ENCODE data around the gene RNF224.

DNA sequence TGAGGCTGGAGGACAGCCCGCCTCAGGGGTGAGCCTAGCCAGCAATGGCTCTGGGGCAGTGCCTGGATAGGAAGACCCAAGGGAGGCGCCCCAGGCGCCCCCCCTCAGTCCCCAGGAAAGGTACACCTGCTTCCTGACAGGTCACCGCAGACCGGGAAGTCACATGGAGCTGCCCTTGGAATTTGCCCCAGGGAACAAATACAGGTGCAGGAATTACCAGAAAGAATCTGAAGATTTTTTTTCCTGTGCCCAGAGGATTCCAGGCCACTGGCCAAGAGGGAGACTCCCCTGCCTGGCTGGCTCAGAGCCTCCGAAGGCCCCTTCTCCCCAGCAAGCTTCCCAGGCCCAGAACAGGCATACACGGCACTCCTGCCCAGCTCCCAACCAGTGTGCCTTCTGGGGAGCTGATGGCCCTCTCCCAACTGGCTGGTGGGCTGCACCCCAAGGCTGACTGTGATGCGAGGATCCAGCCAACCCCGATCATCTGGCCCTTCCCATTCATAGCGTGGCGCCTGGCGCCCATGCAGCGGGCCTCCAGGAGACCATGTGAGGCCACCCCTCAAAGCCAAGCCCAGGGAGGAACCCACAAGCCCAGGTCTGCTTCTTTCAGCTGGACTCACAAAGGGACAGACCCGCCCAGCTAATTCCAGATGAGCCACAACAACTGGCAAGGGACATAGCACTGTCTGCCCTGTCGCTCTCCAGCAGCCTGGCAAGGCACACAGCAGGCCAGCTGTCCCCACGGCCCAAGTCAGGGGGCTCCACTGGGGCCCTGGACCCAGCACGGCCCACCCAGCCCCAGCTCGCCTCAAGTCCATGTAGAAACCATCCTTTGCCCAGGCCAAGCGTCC is 29.0 kb upstream of the RNF224 start:
- TF ChIP-seq JUND (IDR thresholded peaks at IDR 0.05) (no peak), CTCF (IDR thresholded peaks at IDR 0.05) (no peak), RAD21 (IDR thresholded peaks at IDR 0.05; ENCODE audit: low read length) (no peak), FOSL2 (IDR thresholded peaks at IDR 0.05; ENCODE audit: borderline replicate concordance, low read depth) (no peak), YY1 (IDR thresholded peaks at IDR 0.05; ENCODE audit: low read depth) (no peak), POLR2AphosphoS5 (IDR thresholded peaks at IDR 0.05; ENCODE audit: low read depth, low read length) (no peak)
- TF ChIP-seq, protein P1, sequence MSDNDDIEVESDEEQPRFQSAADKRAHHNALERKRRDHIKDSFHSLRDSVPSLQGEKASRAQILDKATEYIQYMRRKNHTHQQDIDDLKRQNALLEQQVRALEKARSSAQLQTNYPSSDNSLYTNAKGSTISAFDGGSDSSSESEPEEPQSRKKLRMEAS (IDR thresholded peaks at IDR 0.05; ENCODE audit: low read depth), result no peak
- TF ChIP-seq, protein P2, sequence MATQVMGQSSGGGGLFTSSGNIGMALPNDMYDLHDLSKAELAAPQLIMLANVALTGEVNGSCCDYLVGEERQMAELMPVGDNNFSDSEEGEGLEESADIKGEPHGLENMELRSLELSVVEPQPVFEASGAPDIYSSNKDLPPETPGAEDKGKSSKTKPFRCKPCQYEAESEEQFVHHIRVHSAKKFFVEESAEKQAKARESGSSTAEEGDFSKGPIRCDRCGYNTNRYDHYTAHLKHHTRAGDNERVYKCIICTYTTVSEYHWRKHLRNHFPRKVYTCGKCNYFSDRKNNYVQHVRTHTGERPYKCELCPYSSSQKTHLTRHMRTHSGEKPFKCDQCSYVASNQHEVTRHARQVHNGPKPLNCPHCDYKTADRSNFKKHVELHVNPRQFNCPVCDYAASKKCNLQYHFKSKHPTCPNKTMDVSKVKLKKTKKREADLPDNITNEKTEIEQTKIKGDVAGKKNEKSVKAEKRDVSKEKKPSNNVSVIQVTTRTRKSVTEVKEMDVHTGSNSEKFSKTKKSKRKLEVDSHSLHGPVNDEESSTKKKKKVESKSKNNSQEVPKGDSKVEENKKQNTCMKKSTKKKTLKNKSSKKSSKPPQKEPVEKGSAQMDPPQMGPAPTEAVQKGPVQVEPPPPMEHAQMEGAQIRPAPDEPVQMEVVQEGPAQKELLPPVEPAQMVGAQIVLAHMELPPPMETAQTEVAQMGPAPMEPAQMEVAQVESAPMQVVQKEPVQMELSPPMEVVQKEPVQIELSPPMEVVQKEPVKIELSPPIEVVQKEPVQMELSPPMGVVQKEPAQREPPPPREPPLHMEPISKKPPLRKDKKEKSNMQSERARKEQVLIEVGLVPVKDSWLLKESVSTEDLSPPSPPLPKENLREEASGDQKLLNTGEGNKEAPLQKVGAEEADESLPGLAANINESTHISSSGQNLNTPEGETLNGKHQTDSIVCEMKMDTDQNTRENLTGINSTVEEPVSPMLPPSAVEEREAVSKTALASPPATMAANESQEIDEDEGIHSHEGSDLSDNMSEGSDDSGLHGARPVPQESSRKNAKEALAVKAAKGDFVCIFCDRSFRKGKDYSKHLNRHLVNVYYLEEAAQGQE (IDR thresholded peaks at IDR 0.05; ENCODE audit: low read depth, low read length), result no peak

Data from SK-N-SH (cell line).